Spleen (tissue), 11 donors: ENCODE results near the gene DGUOK. TPM values are rescaled to one million over a fixed set of nuclear protein-coding genes. Genes with fewer than 3 reads are reported as not detected.

ENCODE experiments used
- DNase-seq: peaks from one replicate; pipeline ENCODE4 v3.0.0-alpha.2; 2020
- H3K27ac ChIP-seq, 8 donors: fragments of 200-600 bp; sonication (generic) in 7 of 8; 1 replicate in 4 of 8; 2 replicates in 4 of 8; pipeline versions ENCODE4 v1.5.0 to v1.8.0; 2016 to 2021; ENCODE audit warnings: inconsistent platforms in 4 of 8, mild to moderate bottlenecking in 4 of 8, moderate library complexity in 1 of 8
- H3K27me3 ChIP-seq, 7 donors: fragments of 200-600 bp; sonication (generic) in 6 of 7; replicated peaks in 1 of 7; 1 replicate in 4 of 7; 2 replicates in 3 of 7; pipeline versions ENCODE4 v1.5.0 to v1.8.0; 2016 to 2021; ENCODE audit warnings: inconsistent platforms in 3 of 7, mild to moderate bottlenecking in 1 of 7
- H3K36me3 ChIP-seq, 6 donors: fragments of 200-600 bp; sonication (generic) in 5 of 6; 1 replicate in 4 of 6; 2 replicates in 2 of 6; pipeline versions ENCODE4 v1.5.0 to v1.8.0; 2016 to 2021; ENCODE audit warnings: inconsistent platforms in 2 of 6
- H3K4me1 ChIP-seq, 6 donors: fragments of 200-600 bp; sonication (generic) in 5 of 6; 1 replicate in 3 of 6; 2 replicates in 3 of 6; pipeline versions ENCODE4 v1.5.0 to v1.8.0; 2016 to 2021; ENCODE audit warnings: inconsistent platforms in 3 of 6
- H3K4me3 ChIP-seq, 8 donors: fragments of 200-600 bp; sonication (generic) in 7 of 8; 1 replicate in 4 of 8; 2 replicates in 4 of 8; pipeline versions ENCODE4 v1.5.0 to v1.8.0; 2016 to 2021; ENCODE audit warnings: inconsistent platforms in 4 of 8, mild to moderate bottlenecking in 4 of 8, moderate library complexity in 2 of 8
- H3K9me3 ChIP-seq, 8 donors: fragments of 200-600 bp; sonication (generic) in 7 of 8; 1 replicate in 4 of 8; 2 replicates in 4 of 8; pipeline versions ENCODE4 v1.5.0 to v1.8.0; 2016 to 2021; ENCODE audit warnings: inconsistent platforms in 4 of 8
- POLR2A ChIP-seq, 3 donors: fragments of 450-650 bp; IDR thresholded peaks; one replicate each; pipeline ENCODE4 v1.5.1; 2017; ENCODE audit warnings: antibody characterized with exemption in 3 of 3, mild to moderate bottlenecking in 1 of 3
- POLR2AphosphoS5 ChIP-seq, 3 donors: sonication (generic); formaldehyde crosslinking; IDR thresholded peaks; one replicate each; pipeline ENCODE4 v1.5.1; 2017; ENCODE audit warnings: antibody characterized with exemption in 3 of 3
- WGBS, 5 donors: extraction: QIAGEN DNeasy Blood & Tissue Kit in 3 of 5; methylation state at CpG; one replicate each; pipeline versions ENCODE4 v1.1.5 to v1.1.7; 2013 to 2018; 5-methylcytosine and 5-hydroxymethylcytosine counted together
- intact Hi-C: fragments of 100-400 bp; cut with DNase I; formaldehyde crosslinking; loops from one replicate; pipeline ENCODE4 v1.15.0; 2023; ENCODE audit warnings: low total_unique reads
- polyA plus RNA-seq, 3 donors: library from polyadenylated mRNA; stranded (reverse); fragments of 200-250 nt; gene quantifications; one replicate each; pipeline ENCODE4 v1.2.1, GENCODE V29; 2013
- total RNA-seq, 7 donors: library from RNA; depleted of rRNA in 3 of 7; stranded (reverse); fragments of >200 nt in 3 of 7; fragmentation: NEBNext Ultra II Directional in 4 of 7; extraction: Animal tissue kit (Norgen Biotek cat#: 25700) in 4 of 7; gene quantifications; one replicate each; pipeline versions ENCODE4 v1.1.0 to v1.2.1, GENCODE V29; 2016 to 2021
- TF ChIP-seq, protein P1 (sequence below), 11 experiments: fragments of 200-600 bp in 7 of 11; fragments of 450-650 bp in 4 of 11; sonication (generic) in 4 of 11; IDR thresholded peaks in 8 of 11; conservative IDR thresholded peaks in 3 of 11; 1 replicate in 7 of 11; 2 replicates in 4 of 11; pipeline versions ENCODE4 v1.4.0 to v1.8.0; 2016 to 2021; ENCODE audit warnings: antibody characterized with exemption in 11 of 11, inconsistent platforms in 4 of 11, mild to moderate bottlenecking in 1 of 11
- donor health status: healthy with polysubstance abuse.
- donor health status: DM: no; HTN: no; CAD: no; lungs with moderate emphysema.
- donor health status: DM: no; HTN: no; CAD: no.
- donor health status: Bipolar disorder and iron deficiency.
- donor health status: healthy.
- donor health status: DM: no; HTN: no; CAD: no.
- donor health status: DM: yes; HTN: yes; CAD: no.

DGUOK gene
- total and polyA plus RNA-seq, 10 donors: 41.3 to 120 (median 57.1) TPM

DNA sequence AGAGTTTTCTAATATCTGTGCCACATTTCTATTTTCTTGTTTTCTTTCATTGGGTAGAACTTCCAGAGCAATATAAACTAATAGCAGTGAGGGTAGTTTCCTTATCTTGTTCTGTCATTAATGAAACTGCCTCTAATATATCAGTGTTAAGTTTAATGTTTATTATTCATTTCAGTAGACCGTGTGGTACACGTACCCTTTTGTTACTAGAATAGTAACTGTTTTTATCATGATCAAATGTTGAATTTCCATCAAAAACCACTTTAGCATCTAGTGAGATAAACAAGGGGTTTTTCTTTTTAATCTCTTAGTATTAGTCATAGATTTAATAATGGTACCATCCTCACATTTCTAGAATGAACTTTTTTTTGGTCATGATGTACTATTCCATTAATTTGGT lies 16.0 kb downstream of the DGUOK start:
- intact Hi-C loops: no loop called here
- H3K4me1 ChIP-seq: peaks cover 0 to 76% (median 18%) of the 10 kb centered on the region in 6 donors
- WGBS, 5 donors: 66 to 70% (median 68%) methylated on average over 2 of the region's 2 CpGs
- H3K4me3 ChIP-seq: no peak overlapping the region
- H3K36me3 ChIP-seq: peaks cover 2 to 94% (median 26%) of the 10 kb centered on the region in 6 donors
- no peaks in the 10 kb centered on the region for H3K9me3 ChIP-seq
- DNase-seq: no peak
- no peak for TF ChIP-seq POLR2A (IDR thresholded peaks at IDR 0.05)
- TF ChIP-seq, protein P1, sequence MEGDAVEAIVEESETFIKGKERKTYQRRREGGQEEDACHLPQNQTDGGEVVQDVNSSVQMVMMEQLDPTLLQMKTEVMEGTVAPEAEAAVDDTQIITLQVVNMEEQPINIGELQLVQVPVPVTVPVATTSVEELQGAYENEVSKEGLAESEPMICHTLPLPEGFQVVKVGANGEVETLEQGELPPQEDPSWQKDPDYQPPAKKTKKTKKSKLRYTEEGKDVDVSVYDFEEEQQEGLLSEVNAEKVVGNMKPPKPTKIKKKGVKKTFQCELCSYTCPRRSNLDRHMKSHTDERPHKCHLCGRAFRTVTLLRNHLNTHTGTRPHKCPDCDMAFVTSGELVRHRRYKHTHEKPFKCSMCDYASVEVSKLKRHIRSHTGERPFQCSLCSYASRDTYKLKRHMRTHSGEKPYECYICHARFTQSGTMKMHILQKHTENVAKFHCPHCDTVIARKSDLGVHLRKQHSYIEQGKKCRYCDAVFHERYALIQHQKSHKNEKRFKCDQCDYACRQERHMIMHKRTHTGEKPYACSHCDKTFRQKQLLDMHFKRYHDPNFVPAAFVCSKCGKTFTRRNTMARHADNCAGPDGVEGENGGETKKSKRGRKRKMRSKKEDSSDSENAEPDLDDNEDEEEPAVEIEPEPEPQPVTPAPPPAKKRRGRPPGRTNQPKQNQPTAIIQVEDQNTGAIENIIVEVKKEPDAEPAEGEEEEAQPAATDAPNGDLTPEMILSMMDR (IDR thresholded peaks at IDR 0.05 in 8 of 11, conservative IDR thresholded peaks at IDR 0.05 in 3 of 11): no peak
- no peak for TF ChIP-seq POLR2AphosphoS5 (IDR thresholded peaks at IDR 0.05)
- H3K27ac ChIP-seq: no peak overlapping the region
- no peaks in the 10 kb centered on the region for H3K27me3 ChIP-seq

DNA sequence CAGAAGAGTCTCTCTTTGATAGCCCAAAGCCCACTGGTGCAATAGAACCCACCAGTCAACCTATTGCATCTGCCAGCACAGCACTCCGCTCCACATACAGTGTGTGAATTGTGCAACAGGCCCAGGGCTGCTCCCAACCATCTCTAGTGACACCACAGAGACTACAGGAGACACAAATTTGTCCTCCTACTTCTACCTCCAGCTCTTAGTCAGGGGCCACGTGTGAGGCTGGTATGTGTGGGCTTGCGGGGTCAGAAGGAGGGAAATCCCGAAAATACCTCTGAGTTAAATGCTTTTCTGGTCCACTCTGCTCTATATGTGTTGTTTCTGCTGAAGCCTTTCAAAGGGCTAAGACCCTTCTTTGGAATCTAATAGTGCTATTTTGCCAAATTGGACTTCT lies 18.0 kb downstream of the DGUOK start:
- intact Hi-C loops: no loop called here
- WGBS, 5 donors: 70 to 85% (median 72%) methylated on average over 4 of the region's 4 CpGs

GRCh38 chr2:73946215-73946614 lies 19.5 kb downstream of the DGUOK start:
- Histone ChIP-seq H3K27ac (no peak overlapping the region), H3K9me3 (no peaks in the 10 kb centered on the region), H3K36me3 (peaks cover 2 to 100% (median 48%) of the 10 kb centered on the region in 6 donors), H3K4me3 (no peak overlapping the region), H3K4me1 (peaks cover 0 to 77% (median 33%) of the 10 kb centered on the region in 6 donors), H3K27me3 (no peaks in the 10 kb centered on the region)
- TF ChIP-seq, protein P1 (IDR thresholded peaks at IDR 0.05 in 8 of 11, conservative IDR thresholded peaks at IDR 0.05 in 3 of 11): no peak
- TF ChIP-seq POLR2A (IDR thresholded peaks at IDR 0.05): no peak
- no peak for TF ChIP-seq POLR2AphosphoS5 (IDR thresholded peaks at IDR 0.05)
- intact Hi-C loops: no loop called here
- WGBS, 5 donors: 66 to 82% (median 74%) methylated on average over 1 of the region's 1 CpG
- no peak for DNase-seq

More for the DNA sequence above, 18.0 kb downstream of the DGUOK start:
- Histone ChIP-seq H3K27ac (no peak overlapping the region), H3K4me1 (peaks cover 0 to 76% (median 27%) of the 10 kb centered on the region in 6 donors), H3K36me3 (peaks cover 2 to 99% (median 40%) of the 10 kb centered on the region in 6 donors), H3K4me3 (no peak overlapping the region), H3K9me3 (no peaks in the 10 kb centered on the region), H3K27me3 (no peaks in the 10 kb centered on the region)
- no peak for DNase-seq
- no peak for TF ChIP-seq POLR2A (IDR thresholded peaks at IDR 0.05)
- no peak for TF ChIP-seq POLR2AphosphoS5 (IDR thresholded peaks at IDR 0.05)
- TF ChIP-seq, protein P1 (IDR thresholded peaks at IDR 0.05 in 8 of 11, conservative IDR thresholded peaks at IDR 0.05 in 3 of 11): no peak

GRCh38 chr2:73946666-73947065 lies 20.0 kb downstream of the DGUOK start:
- Histone ChIP-seq H3K4me1 (peaks cover 0 to 77% (median 33%) of the 10 kb centered on the region in 6 donors), H3K36me3 (peaks cover 2 to 100% (median 53%) of the 10 kb centered on the region in 6 donors), H3K27ac (no peak overlapping the region), H3K4me3 (no peak overlapping the region), H3K27me3 (no peaks in the 10 kb centered on the region), H3K9me3 (no peaks in the 10 kb centered on the region)
- 89 to 93% (median 90%) methylated on average over 3 of the region's 3 CpGs for WGBS, 5 donors
- intact Hi-C loops: no loop called here
- no peak for DNase-seq
- TF ChIP-seq, protein P1 (IDR thresholded peaks at IDR 0.05 in 8 of 11, conservative IDR thresholded peaks at IDR 0.05 in 3 of 11): no peak
- TF ChIP-seq POLR2A (IDR thresholded peaks at IDR 0.05): no peak
- TF ChIP-seq POLR2AphosphoS5 (IDR thresholded peaks at IDR 0.05): no peak
